Measurements from ENCODE around the gene BTBD8.

GRCh38 chr1:92203105-92203504 is 123.0 kb downstream of the BTBD8 start:
- TF ChIP-seq POLR2AphosphoS5 (IDR thresholded peaks at IDR 0.05) (no peak), POLR2A (IDR thresholded peaks at IDR 0.05) (no peak)
- TF ChIP-seq, protein P1, sequence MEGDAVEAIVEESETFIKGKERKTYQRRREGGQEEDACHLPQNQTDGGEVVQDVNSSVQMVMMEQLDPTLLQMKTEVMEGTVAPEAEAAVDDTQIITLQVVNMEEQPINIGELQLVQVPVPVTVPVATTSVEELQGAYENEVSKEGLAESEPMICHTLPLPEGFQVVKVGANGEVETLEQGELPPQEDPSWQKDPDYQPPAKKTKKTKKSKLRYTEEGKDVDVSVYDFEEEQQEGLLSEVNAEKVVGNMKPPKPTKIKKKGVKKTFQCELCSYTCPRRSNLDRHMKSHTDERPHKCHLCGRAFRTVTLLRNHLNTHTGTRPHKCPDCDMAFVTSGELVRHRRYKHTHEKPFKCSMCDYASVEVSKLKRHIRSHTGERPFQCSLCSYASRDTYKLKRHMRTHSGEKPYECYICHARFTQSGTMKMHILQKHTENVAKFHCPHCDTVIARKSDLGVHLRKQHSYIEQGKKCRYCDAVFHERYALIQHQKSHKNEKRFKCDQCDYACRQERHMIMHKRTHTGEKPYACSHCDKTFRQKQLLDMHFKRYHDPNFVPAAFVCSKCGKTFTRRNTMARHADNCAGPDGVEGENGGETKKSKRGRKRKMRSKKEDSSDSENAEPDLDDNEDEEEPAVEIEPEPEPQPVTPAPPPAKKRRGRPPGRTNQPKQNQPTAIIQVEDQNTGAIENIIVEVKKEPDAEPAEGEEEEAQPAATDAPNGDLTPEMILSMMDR (IDR thresholded peaks at IDR 0.05 in 8 of 11, conservative IDR thresholded peaks at IDR 0.05 in 3 of 11) = no peak

Measured in spleen (tissue), 7 donors.